ENCODE measurements around the gene GNAI3. TPM values are rescaled to one million over a fixed set of nuclear protein-coding genes. Genes with fewer than 3 reads are reported as not detected.

The GNAI3 gene
- total and polyA plus RNA-seq, 10 of the 15 experiments (the other 5 are each of a cell fraction or from before 2014, with no cell fraction given), result 5.9 to 13.8 (median 8.0) TPM

GRCh38 chr1:109641861-109642260, 93.4 kb downstream of the GNAI3 start:
- ATAC-seq (no peak), FAIRE-seq (no peak), DNase-seq (ENCODE audit: low read depth, low spot score) (no peak)
- Histone ChIP-seq H3K4me3 (no peak overlapping the region), H3K36me3 (ENCODE audit: control insufficient read depth in 2 of 2, insufficient read depth in 2 of 2, low read length in 1 of 2) (no peaks in the 10 kb centered on the region), H2AFZ (ENCODE audit: control insufficient read depth, low read depth, low read length) (no peak overlapping the region), H3K4me1 (ENCODE audit: control insufficient read depth, insufficient read depth, low read length) (peaks cover 9% of the 10 kb centered on the region), H3K79me2 (ENCODE audit: control insufficient read depth, insufficient read depth, low read length) (no peaks in the 10 kb centered on the region), H3K27me3 (replicated peaks in 1 of 2; ENCODE audit: control insufficient read depth in 2 of 2, insufficient read depth in 2 of 2, low read length in 1 of 2) (no peaks in the 10 kb centered on the region), H3K4me2 (ENCODE audit: control insufficient read depth, insufficient read depth) (no peak overlapping the region), H3K9ac (ENCODE audit: control insufficient read depth, insufficient read depth, low read length) (no peak overlapping the region), H3K9me3 (replicated peaks; ENCODE audit: control insufficient read depth, insufficient read depth, low read length) (no peaks in the 10 kb centered on the region), H4K20me1 (ENCODE audit: control insufficient read depth, insufficient read depth) (no peaks in the 10 kb centered on the region), H3K27ac (ENCODE audit: control insufficient read depth, insufficient read depth) (no peak overlapping the region)
- BruUV-seq (replicated peaks), result no TSS peak
- intact Hi-C loops (cut with micrococcal nuclease; ENCODE audit: unreplicated experiment), result loop anchor here (5.0 kb wide), 4 partner anchors 45 to 340 kb away; partner anchors contain the start of genes AHCYL1, GNAI3 and GSTM1
- WGBS (ENCODE audit: insufficient coverage, insufficient replicate concordance, low lambda C conversion rate, missing lambda C conversion rate), result 64% methylated on average over 2 of the region's 2 CpGs
- TF ChIP-seq RBBP5 (conservative IDR thresholded peaks at IDR 0.05) (no peak), RB1 (IDR thresholded peaks at IDR 0.05; ENCODE audit: borderline replicate concordance) (no peak), E2F8 (IDR thresholded peaks at IDR 0.05; ENCODE audit: low read depth, partially characterized antibody) (no peak), BRCA1 (IDR thresholded peaks at IDR 0.05; ENCODE audit: low read depth, low read length) (no peak), NBN (IDR thresholded peaks at IDR 0.05) (no peak), REST (IDR thresholded peaks at IDR 0.05; ENCODE audit: low read depth, low read length) (no peak), BHLHE40 (IDR thresholded peaks at IDR 0.05; ENCODE audit: borderline replicate concordance in 1 of 2, low read depth in 2 of 2, low read length in 1 of 2) (no peak), WRNIP1 (IDR thresholded peaks at IDR 0.05; ENCODE audit: borderline replicate concordance, low read depth, low read length) (no peak), GABPA (IDR thresholded peaks at IDR 0.05; ENCODE audit: low read depth) (no peak), ZSCAN29 (IDR thresholded peaks at IDR 0.05) (no peak), PML (IDR thresholded peaks at IDR 0.05; ENCODE audit: low read length) (no peak), MTA3 (IDR thresholded peaks at IDR 0.05; ENCODE audit: borderline replicate concordance, low read length) (no peak), SRF (IDR thresholded peaks at IDR 0.05; ENCODE audit: low read depth in 2 of 2, low read length in 2 of 2) (no peak), ZBTB33 (IDR thresholded peaks at IDR 0.05) (no peak), NR2C1 (IDR thresholded peaks at IDR 0.05) (no peak), RAD51 (IDR thresholded peaks at IDR 0.05) (no peak)
- ChIA-PET POLR2A (interaction anchor here (3.2 kb wide), 1 partner anchor 93 kb away, joined by 13 read pairs; the partner anchor contains the start of gene GNAI3), CTCF (interaction anchor here (0.5 to 10.7 kb wide), 15 partner anchors 12 to 369 kb away, joined by 3 to 299 read pairs (median 30); partner anchors contain the start of genes AHCYL1, GNAI3, GSTM1 and GSTM2), RAD21 (ENCODE audit: unreplicated experiment) (interaction anchor here (1.3 to 7.3 kb wide), 7 partner anchors 9 to 343 kb away, joined by 3 to 106 read pairs (median 48); partner anchors contain the start of genes AHCYL1 and GNAI3), SMC1A (ENCODE audit: uncharacterized antibody, unreplicated experiment) (interaction anchor here (1.3 to 9.1 kb wide), 8 partner anchors 9 to 344 kb away, joined by 5 to 117 read pairs (median 39); partner anchors contain the start of genes AHCYL1 and GSTM4)
- in situ Hi-C loops (cut with MboI), result loop anchor here (5.0 kb wide), 2 partner anchors 130 to 345 kb away; no protein-coding TSS in a partner anchor
